SK-N-MC (cell line): ENCODE data around the gene ASTN2.

Source experiments
- EZH2 ChIP-seq: fragments of 200-600 bp; sonication (generic); IDR thresholded peaks from one replicate; pipeline ENCODE4 v1.6.1; 2017; ENCODE audit warnings: antibody characterized with exemption
- FOXP2 ChIP-seq: optimal IDR thresholded peaks from 2 replicates; pipeline ENCODE3; 2011; ENCODE audit warnings: mild to moderate bottlenecking, moderate library complexity; ENCODE audit not compliant: insufficient read depth; ENCODE audit errors: extremely low read length, control extremely low read depth
- POLR2AphosphoS5 ChIP-seq: IDR thresholded peaks from 2 replicates; pipeline ENCODE4 v1.6.1; 2012; ENCODE audit warnings: mild to moderate bottlenecking, low read depth, low read length, borderline replicate concordance

GRCh38 chr9:116750510-116750909, 664.3 kb downstream of the ASTN2 start:
- no peak for TF ChIP-seq POLR2AphosphoS5
- no peak for TF ChIP-seq EZH2
- TF ChIP-seq FOXP2 = no peak
